ENCODE results near the gene ANTXR2. TPM values are rescaled to one million over a fixed set of nuclear protein-coding genes. Genes with fewer than 3 reads are reported as not detected.

The ANTXR2 gene
- total RNA-seq, 1 experiment from 2014 or later = 31.0 TPM

GRCh38 chr4:79875344-79875899, 197.6 kb downstream of the ANTXR2 start:
- CTCF ChIA-PET = no interaction called here
- H3K4me3 Mint-ChIP-seq (ENCODE audit: unreplicated experiment) = no peak overlapping the region
- H3K36me3 Mint-ChIP-seq (ENCODE audit: insufficient read depth, unreplicated experiment) = no peaks in the 10 kb centered on the region
- POLR2A ChIA-PET = no interaction called here
- no peaks in the 10 kb centered on the region for H3K9me3 Mint-ChIP-seq (ENCODE audit: unreplicated experiment)
- H3K27me3 Mint-ChIP-seq (ENCODE audit: insufficient read depth, unreplicated experiment) = no peaks in the 10 kb centered on the region
- BruUV-seq (replicated peaks) = no TSS peak
- intact Hi-C loops (cut with micrococcal nuclease) = no loop called here
- no peak for DNase-seq (ENCODE audit: unreplicated experiment)
- TF ChIP-seq CTCF (IDR thresholded peaks at IDR 0.05; ENCODE audit: unreplicated experiment) = no peak
- H3K27ac Mint-ChIP-seq (ENCODE audit: low read depth, unreplicated experiment) = no peak overlapping the region
- no peaks in the 10 kb centered on the region for H3K4me1 Mint-ChIP-seq (ENCODE audit: insufficient read depth, unreplicated experiment)

GRCh38 chr4:79874197-79874596, 198.8 kb downstream of the ANTXR2 start:
- no peak for DNase-seq (ENCODE audit: unreplicated experiment)
- H3K4me3 Mint-ChIP-seq (ENCODE audit: unreplicated experiment) = no peak overlapping the region
- H3K27me3 Mint-ChIP-seq (ENCODE audit: insufficient read depth, unreplicated experiment) = no peaks in the 10 kb centered on the region
- no TSS peak for BruUV-seq (replicated peaks)
- POLR2A ChIA-PET = interaction anchor here (0.6 kb wide), 1 partner anchor 707 kb away, joined by 3 read pairs; no protein-coding TSS in a partner anchor
- intact Hi-C loops (cut with micrococcal nuclease) = no loop called here
- no peaks in the 10 kb centered on the region for H3K4me1 Mint-ChIP-seq (ENCODE audit: insufficient read depth, unreplicated experiment)
- no peak overlapping the region for H3K27ac Mint-ChIP-seq (ENCODE audit: low read depth, unreplicated experiment)
- CTCF ChIA-PET = no interaction called here
- no peaks in the 10 kb centered on the region for H3K36me3 Mint-ChIP-seq (ENCODE audit: insufficient read depth, unreplicated experiment)
- H3K9me3 Mint-ChIP-seq (ENCODE audit: unreplicated experiment) = no peaks in the 10 kb centered on the region
- no peak for TF ChIP-seq CTCF (IDR thresholded peaks at IDR 0.05; ENCODE audit: unreplicated experiment)

GRCh38 chr4:79872738-79873137, 200.3 kb downstream of the ANTXR2 start:
- TF ChIP-seq CTCF (IDR thresholded peaks at IDR 0.05; ENCODE audit: unreplicated experiment) = no peak
- H3K27ac Mint-ChIP-seq (ENCODE audit: low read depth, unreplicated experiment) = no peak overlapping the region
- no peaks in the 10 kb centered on the region for H3K4me1 Mint-ChIP-seq (ENCODE audit: insufficient read depth, unreplicated experiment)
- no peaks in the 10 kb centered on the region for H3K36me3 Mint-ChIP-seq (ENCODE audit: insufficient read depth, unreplicated experiment)
- CTCF ChIA-PET = no interaction called here
- POLR2A ChIA-PET = no interaction called here
- no peak overlapping the region for H3K4me3 Mint-ChIP-seq (ENCODE audit: unreplicated experiment)
- no peaks in the 10 kb centered on the region for H3K27me3 Mint-ChIP-seq (ENCODE audit: insufficient read depth, unreplicated experiment)
- no peaks in the 10 kb centered on the region for H3K9me3 Mint-ChIP-seq (ENCODE audit: unreplicated experiment)
- no TSS peak for BruUV-seq (replicated peaks)
- DNase-seq (ENCODE audit: unreplicated experiment) = no peak
- intact Hi-C loops (cut with micrococcal nuclease) = no loop called here

GRCh38 chr4:79871961-79872360, 201.1 kb downstream of the ANTXR2 start:
- DNase-seq (ENCODE audit: unreplicated experiment) = no peak
- ChIA-PET POLR2A (no interaction called here), CTCF (no interaction called here)
- H3K4me1 Mint-ChIP-seq (ENCODE audit: insufficient read depth, unreplicated experiment) = no peaks in the 10 kb centered on the region
- no peaks in the 10 kb centered on the region for H3K27me3 Mint-ChIP-seq (ENCODE audit: insufficient read depth, unreplicated experiment)
- no peak overlapping the region for H3K27ac Mint-ChIP-seq (ENCODE audit: low read depth, unreplicated experiment)
- BruUV-seq (replicated peaks) = no TSS peak
- TF ChIP-seq CTCF (IDR thresholded peaks at IDR 0.05; ENCODE audit: unreplicated experiment) = no peak
- no peaks in the 10 kb centered on the region for H3K9me3 Mint-ChIP-seq (ENCODE audit: unreplicated experiment)
- intact Hi-C loops (cut with micrococcal nuclease) = no loop called here
- no peaks in the 10 kb centered on the region for H3K36me3 Mint-ChIP-seq (ENCODE audit: insufficient read depth, unreplicated experiment)
- no peak overlapping the region for H3K4me3 Mint-ChIP-seq (ENCODE audit: unreplicated experiment)
